ENCODE measurements around the gene PAXIP1. TPM values are rescaled to one million over a fixed set of nuclear protein-coding genes. Genes with fewer than 3 reads are reported as not detected.

The PAXIP1 gene
- total RNA-seq, 6 donors from 2014 or later: 8.0 to 18.9 (median 10.5) TPM

DNA sequence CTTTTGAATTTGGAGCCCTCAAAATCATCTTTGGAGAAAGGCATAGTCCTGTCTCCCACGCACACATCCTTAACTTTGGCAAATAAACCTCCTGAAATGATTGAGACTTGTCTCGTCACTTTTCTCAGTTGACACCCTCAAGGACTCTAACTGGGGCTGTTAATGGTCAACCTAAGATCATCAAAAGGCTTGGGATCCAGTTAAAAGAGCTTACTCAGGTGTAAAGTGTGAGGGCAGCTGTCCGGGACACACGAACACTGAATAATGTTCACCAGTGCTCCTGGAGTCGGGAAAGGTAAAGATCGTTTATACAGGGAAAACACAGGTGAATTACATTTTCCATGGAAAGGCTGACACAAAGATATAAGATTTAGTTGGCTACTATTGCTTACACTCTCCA is 84.7 kb downstream of the PAXIP1 start:
- no peak overlapping the region for H3K27ac ChIP-seq
- ATAC-seq (ENCODE audit: low FRiP score in 2 of 2) (no peak), DNase-seq (no peak)
- peaks cover 4 to 12% (median 7%) of the 10 kb centered on the region in 4 donors for H3K4me1 ChIP-seq
- TF ChIP-seq POLR2AphosphoS5 (IDR thresholded peaks at IDR 0.05) (no peak), EP300 (IDR thresholded peaks at IDR 0.05) (no peak), POLR2A (IDR thresholded peaks at IDR 0.05) (no peak)
- TF ChIP-seq, protein P1, sequence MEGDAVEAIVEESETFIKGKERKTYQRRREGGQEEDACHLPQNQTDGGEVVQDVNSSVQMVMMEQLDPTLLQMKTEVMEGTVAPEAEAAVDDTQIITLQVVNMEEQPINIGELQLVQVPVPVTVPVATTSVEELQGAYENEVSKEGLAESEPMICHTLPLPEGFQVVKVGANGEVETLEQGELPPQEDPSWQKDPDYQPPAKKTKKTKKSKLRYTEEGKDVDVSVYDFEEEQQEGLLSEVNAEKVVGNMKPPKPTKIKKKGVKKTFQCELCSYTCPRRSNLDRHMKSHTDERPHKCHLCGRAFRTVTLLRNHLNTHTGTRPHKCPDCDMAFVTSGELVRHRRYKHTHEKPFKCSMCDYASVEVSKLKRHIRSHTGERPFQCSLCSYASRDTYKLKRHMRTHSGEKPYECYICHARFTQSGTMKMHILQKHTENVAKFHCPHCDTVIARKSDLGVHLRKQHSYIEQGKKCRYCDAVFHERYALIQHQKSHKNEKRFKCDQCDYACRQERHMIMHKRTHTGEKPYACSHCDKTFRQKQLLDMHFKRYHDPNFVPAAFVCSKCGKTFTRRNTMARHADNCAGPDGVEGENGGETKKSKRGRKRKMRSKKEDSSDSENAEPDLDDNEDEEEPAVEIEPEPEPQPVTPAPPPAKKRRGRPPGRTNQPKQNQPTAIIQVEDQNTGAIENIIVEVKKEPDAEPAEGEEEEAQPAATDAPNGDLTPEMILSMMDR (IDR thresholded peaks at IDR 0.05): no peak
- no peak overlapping the region for H3K4me3 ChIP-seq
- no peaks in the 10 kb centered on the region for H3K9me3 ChIP-seq
- WGBS, 2 donors: 75 to 80% methylated on average over 6 of the region's 6 CpGs
- no peaks in the 10 kb centered on the region for H3K36me3 ChIP-seq
- H3K27me3 ChIP-seq: peaks cover 0 to 9% (median 4%) of the 10 kb centered on the region in 4 donors

DNA sequence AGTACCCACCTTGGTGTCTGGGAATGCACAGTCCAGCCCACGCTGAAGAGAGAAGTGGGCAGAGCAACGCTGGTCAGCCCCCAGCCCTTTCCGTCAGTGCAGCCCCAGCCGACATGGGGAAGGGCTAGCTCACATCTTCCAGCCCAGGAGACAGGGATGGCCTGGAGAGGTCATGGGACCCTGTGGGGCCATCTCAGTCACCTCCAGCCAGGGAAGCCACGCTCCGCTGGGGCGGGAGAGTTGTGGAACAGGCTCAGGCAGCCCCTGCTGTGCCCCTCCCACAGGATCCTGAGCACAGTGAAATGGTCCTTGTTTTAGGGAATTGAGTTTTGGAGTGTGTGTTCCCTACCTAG is 85.1 kb downstream of the PAXIP1 start:
- ATAC-seq (ENCODE audit: low FRiP score in 2 of 2) (no peak), DNase-seq (peak in 1 of 2 donors; percentile 58)
- Histone ChIP-seq H3K4me1 (peaks cover 4 to 12% (median 7%) of the 10 kb centered on the region in 4 donors), H3K4me3 (no peak overlapping the region), H3K36me3 (no peaks in the 10 kb centered on the region), H3K27me3 (peaks cover 0 to 9% (median 4%) of the 10 kb centered on the region in 4 donors), H3K9me3 (no peaks in the 10 kb centered on the region), H3K27ac (no peak overlapping the region)
- WGBS, 2 donors: 74 to 80% methylated on average over 1 to 7 of the region's 7 CpGs
- TF ChIP-seq POLR2A (IDR thresholded peaks at IDR 0.05) (no peak), POLR2AphosphoS5 (IDR thresholded peaks at IDR 0.05) (no peak), EP300 (IDR thresholded peaks at IDR 0.05) (no peak)
- TF ChIP-seq, protein P1 (IDR thresholded peaks at IDR 0.05): no peak

DNA sequence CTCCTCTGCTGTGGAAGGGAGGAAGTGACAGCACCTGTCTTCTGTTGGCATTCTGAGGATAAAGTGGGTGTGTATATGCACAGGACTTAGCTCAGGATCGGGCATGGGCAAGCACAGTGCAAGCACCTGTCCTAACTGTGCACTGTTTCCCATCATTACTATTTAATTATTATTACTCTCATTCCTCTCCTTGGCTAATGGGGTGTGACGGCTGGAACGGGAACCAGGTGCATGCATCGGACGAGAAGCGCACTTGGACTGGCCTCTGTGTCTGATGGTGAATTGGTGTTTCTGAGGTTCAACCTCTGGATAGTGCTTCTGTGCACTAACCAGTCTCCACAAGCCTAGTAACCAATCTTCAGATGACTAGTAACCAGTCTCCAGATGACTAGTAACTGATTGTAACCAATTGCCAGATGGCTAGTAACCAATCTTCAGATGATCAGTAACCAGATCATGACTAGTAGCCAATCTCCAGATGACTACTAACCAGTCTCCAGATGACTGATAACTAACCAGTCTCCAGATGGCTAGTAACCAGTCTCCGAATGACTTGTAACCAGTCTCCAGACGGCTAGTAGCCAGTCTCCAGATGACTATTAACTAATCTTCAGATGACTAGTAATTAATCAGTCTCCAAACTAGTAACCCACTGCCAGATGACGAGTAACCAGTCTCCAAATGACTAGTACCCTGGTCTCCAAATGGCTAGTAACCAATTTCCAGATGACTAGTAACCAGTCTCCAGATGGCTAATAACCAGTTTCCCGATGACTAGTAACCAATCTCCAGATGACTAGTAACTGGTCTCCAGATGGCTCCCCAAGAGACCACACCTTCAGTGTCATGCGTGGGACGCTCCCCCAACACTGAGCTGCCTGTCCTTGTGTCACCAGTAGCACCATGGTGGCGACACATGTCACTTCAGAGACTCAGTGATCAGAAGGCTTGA is 85.8 kb downstream of the PAXIP1 start:
- DNase-seq: no peak
- H3K27me3 ChIP-seq: peaks cover 0 to 9% (median 4%) of the 10 kb centered on the region in 4 donors
- TF ChIP-seq, protein P1 (IDR thresholded peaks at IDR 0.05): no peak
- TF ChIP-seq POLR2AphosphoS5 (IDR thresholded peaks at IDR 0.05) (no peak), EP300 (IDR thresholded peaks at IDR 0.05) (no peak), POLR2A (IDR thresholded peaks at IDR 0.05) (no peak)
- H3K36me3 ChIP-seq: no peaks in the 10 kb centered on the region
- no peaks in the 10 kb centered on the region for H3K9me3 ChIP-seq
- H3K27ac ChIP-seq: no peak overlapping the region
- H3K4me1 ChIP-seq: peaks cover 4 to 12% (median 7%) of the 10 kb centered on the region in 4 donors
- ATAC-seq (ENCODE audit: low FRiP score in 2 of 2): no peak
- H3K4me3 ChIP-seq: no peak overlapping the region
- 89 to 93% methylated on average over 12 to 13 of the region's 13 CpGs for WGBS, 2 donors

DNA sequence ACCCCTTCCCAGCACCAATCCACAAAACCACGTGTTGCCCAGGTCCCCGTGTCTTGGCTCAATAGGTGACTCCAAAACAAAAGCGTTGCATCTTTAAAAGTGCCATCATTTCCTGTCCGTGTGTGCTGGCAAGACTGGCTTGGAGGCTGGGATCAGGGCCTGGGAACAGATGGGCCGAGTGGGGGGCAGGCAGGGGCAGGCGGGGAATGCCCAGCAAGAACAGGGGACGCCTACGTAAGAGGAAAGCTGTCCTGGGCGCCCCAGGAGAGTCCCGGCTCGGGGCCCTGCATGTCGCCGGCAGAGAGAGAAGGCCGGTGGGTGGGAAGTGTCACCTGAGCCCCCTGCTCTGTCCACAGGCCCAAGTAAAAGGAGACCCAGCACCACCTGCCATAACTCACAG is 86.5 kb downstream of the PAXIP1 start:
- no peaks in the 10 kb centered on the region for H3K36me3 ChIP-seq
- WGBS, 2 donors: 84 to 88% methylated on average over 12 to 14 of the region's 14 CpGs
- DNase-seq (peak in 1 of 2 donors; percentile 69), ATAC-seq (ENCODE audit: low FRiP score in 2 of 2) (no peak)
- H3K4me3 ChIP-seq: no peak overlapping the region
- H3K9me3 ChIP-seq: no peaks in the 10 kb centered on the region
- no peak overlapping the region for H3K27ac ChIP-seq
- H3K4me1 ChIP-seq: peaks cover 4 to 12% (median 7%) of the 10 kb centered on the region in 4 donors
- peaks cover 0 to 9% (median 4%) of the 10 kb centered on the region in 4 donors for H3K27me3 ChIP-seq
- no peak for TF ChIP-seq EP300 (IDR thresholded peaks at IDR 0.05)
- no peak for TF ChIP-seq POLR2A (IDR thresholded peaks at IDR 0.05)
- TF ChIP-seq, protein P1 (IDR thresholded peaks at IDR 0.05): no peak
- TF ChIP-seq POLR2AphosphoS5 (IDR thresholded peaks at IDR 0.05): no peak
